ENCODE data around the gene WHRN.
A peak's percentile ranks its signal among the peaks of the same experiment; 100 is the strongest.

WHRN gene

DNA sequence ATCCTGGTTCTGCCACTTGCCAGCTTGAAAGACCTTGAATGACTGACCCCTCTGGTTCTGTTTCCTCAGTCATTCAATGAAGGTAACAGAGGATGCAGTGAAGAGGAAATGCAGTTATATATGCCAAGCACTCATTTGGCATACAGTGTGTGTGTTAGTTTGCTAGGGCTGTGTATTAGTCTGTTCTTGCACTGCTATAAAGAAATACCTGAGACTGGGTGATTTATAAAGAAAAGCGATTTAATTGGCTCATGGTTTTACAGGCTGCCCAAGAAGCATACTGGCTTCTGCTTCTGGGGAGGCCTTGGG, 8.6 kb upstream of the WHRN start:
- DNase-seq (ENCODE audit: low spot score) = no peak

DNA sequence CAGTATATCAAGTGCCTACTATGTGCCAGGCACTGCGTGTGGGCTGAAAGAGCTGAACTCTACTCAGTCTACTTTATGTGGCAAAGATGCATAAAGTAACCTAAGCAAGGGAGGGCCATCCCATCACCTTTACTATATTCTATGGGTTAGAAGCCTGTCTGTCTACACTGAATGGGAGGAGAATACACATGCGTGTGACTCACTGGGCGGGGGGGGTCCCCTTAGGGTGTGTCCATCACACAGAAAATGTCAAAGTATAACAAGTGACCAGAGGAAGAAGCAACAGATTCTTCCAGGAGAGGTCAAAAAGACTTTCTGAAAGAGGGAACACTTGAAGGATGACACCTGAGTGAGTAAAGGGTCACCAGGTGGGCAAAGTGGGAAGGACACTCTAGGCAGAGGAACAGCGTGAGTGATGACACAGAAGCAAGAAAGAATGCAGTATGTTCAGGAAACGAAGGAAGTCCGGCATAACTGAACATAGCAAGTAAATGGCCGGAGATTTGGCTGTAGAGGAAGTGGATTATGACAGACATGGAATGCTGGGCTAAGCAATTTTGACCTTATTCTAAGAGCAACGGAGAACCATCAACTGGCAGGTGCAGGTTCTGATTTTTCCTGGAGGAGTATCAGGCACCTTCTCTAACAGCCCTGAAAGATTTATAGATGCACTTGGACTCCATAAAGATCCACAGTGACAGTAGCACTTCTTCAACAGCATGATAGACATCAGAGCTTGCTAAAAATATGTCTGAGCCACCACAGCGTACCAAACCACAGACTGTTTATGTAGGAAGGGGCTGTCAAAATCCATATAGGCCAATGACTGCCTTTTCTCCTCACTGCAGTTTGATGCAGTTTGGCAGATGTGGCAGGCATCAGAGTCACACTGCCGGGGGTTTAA, 8.0 kb upstream of the WHRN start:
- DNase-seq (ENCODE audit: low spot score) = no peak

GRCh38 chr9:114511978-114512874, 7.0 kb upstream of the WHRN start:
- no peak for DNase-seq (ENCODE audit: low spot score)

DNA sequence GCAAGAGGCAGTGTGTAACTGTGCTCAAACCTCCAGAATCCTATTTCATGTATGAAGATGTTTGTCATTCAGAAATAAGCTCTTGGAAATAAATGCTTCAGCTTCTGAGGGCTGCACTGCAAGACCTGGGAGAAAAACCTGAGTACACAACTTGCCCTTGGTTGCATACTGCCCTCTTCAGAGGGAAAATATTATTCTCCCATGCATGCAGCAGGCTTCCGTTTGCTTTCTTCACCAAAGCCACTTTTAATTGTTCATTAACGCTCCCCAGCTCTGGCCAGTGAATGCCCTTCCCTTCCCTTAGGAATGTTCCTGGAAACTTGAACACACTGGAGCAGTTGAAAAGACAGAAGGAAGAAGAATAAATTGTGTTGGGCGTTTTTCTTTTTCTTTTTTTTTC, 2.5 kb upstream of the WHRN start:
- DNase-seq (ENCODE audit: low spot score) = peak; percentile 40

DNA sequence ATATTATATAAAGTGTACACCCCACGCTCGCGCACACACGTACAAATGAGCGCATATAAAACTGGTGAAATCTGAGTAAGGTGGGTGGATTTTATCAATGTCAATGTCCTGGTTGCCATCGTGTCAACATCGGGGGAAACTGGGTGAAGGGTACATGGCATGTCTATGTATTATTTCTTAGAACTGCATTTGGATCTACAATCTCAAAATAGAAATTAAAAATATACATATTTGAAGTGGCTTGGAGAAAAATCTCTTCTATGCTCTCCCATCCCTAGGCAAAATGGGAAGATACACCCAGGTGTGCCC, 763 bp upstream of the WHRN start:
- DNase-seq (ENCODE audit: low spot score) = no peak

DNA sequence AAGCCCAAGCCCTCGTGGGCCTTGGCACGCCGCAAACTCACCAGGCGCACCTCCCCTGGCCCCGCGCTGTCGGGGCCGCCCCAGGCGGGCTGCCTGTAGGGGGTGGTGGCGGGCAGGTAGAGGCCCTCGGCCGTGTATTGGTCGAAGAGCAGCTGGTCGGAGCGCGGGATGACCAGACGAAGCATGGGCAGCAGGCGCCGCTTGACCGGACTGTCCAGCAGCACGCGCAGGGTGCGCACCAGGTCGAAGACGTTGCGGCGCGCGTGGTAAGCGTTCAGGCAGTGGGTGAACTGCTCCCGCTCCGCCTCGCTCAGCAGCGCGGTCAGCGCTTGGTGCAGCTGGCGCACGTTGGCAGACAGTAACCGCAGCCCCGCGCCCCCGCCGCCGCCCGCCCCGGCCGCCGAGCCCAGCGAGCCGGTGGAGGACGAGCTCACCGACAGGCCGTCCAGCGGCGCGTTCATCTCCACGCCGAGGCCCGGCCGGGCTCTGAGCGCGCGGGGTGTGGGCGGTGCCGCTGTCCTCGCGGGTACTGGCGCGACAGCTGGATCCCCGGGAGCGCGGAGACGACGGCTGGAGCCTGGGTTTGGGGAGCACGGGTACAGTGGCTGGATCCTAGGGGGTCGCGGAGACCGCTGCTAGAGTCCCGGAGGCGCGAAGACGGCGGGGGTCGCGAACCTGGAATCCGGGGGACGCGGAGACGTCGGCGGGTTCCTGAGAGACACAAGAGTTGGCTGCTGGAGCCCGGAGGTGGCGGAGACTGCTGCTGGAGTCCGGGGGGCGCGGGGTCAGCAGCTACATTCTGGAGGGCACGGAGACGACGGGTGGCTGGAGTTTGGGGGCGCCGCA, 709 bp downstream of the WHRN start:
- peak; percentile 12 for DNase-seq (ENCODE audit: low spot score)

GRCh38 chr9:114503522-114504340, 1.5 kb downstream of the WHRN start:
- DNase-seq (ENCODE audit: low spot score) = no peak

GRCh38 chr9:114503009-114503408, 2.3 kb downstream of the WHRN start:
- no peak for DNase-seq (ENCODE audit: low spot score)

GRCh38 chr9:114501796-114502682, 3.2 kb downstream of the WHRN start:
- DNase-seq (ENCODE audit: low spot score) = no peak

DNA sequence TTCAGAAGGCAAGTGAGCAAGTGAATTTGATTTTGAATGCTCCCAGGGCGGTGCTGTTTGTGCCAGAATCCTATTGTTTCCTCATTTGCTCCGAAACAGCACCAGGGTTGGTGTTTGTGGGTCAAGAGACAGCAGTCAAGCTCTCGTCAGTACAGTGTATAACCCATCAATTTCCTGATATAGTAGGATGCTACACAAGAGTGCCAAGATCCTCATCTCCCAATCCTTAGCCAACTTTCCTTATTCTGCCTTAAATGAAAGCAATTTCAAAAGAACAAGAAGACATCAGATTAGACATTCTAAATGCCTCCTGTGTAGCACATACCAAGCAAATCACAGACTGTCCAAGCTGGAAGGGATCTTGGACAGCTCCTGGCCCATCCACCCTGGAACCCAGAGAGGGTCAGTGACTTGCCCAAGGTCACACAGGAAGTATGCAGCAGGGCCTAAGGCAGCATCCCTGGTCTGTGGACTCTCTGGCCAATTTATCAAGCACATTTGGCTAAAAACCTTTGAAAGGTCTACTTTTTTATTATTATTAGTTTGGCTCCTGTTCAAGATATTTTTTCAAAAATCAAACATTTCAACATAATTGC, 4.5 kb downstream of the WHRN start:
- DNase-seq (ENCODE audit: low spot score) = no peak

- no peak for DNase-seq (ENCODE audit: low spot score)
These were observed 5.2 kb downstream of the WHRN start for GRCh38 chr9:114499941-114500696.

GRCh38 chr9:114499528-114499927, 5.7 kb downstream of the WHRN start:
- no peak for DNase-seq (ENCODE audit: low spot score)

DNA sequence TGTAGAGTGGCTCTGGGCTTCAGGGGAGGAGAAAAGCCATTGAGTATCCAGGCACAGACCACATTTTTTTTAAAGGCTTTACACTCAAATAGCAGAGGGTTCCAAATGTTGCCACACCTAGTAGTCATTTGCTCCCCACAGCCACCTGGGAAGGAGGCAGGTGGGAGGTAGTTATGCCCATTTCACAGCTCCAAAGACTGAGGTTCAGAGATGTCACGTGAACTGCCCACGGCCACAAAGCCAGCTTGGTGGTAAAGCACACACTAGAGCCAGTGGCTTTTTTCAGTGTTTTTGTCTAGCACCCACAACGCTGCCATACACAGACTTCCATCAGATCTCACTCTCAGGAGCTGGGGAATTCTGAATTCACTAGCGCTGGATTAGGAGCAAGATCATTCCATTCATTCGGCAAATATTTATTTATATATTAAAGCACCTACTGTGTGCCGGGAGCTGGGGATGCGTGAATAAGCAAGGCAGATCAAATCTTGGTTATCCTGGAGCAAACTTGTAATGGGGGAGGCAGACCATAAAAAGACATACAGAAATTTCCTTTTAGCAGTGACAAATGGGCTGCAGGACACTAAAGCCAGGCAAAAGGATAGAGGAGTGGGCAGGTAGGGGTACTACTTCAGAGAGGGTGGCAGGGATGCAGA, 7.4 kb downstream of the WHRN start:
- no peak for DNase-seq (ENCODE audit: low spot score)

GRCh38 chr9:114497236-114497635, 8.0 kb downstream of the WHRN start:
- DNase-seq (ENCODE audit: low spot score) = no peak

DNA sequence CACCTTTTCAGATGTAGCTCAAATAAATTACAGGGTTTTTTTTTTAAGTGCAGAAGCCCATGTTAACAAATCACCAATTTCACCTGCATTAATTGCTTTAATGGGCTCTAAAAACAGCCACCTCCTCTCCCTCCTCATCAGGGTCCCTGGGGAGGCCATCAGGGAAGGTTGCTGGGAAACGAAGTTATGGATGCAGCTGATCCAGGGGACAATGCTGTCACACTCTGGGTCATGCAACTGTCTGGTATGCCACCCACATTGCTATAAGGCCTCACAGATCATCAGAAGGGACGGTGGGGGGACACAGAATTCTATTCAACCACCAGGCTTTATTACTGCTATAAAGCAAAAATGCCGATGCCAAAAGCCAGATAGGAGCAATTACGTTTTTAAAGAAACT, 9.3 kb downstream of the WHRN start:
- no peak for DNase-seq (ENCODE audit: low spot score)

- DNase-seq (ENCODE audit: low spot score) = no peak
These were observed 10.3 kb downstream of the WHRN start for GRCh38 chr9:114494776-114495569.

GRCh38 chr9:114493521-114494184, 11.6 kb downstream of the WHRN start:
- no peak for DNase-seq (ENCODE audit: low spot score)
